ENCODE results near the gene MRGPRD. TPM values are rescaled to one million over a fixed set of nuclear protein-coding genes. Genes with fewer than 3 reads are reported as not detected.
A peak's percentile ranks its signal among the peaks of the same experiment; 100 is the strongest.

Gene MRGPRD
- total RNA-seq, 2 experiments from 2014 or later = not detected

GRCh38 chr11:68993546-68993945 is 12.8 kb upstream of the MRGPRD start:
- Mint-ChIP-seq H3K27me3 (peaks cover 14% of the 10 kb centered on the region), H3K27ac (no peak overlapping the region), H3K9me3 (ENCODE audit: low read depth) (no peaks in the 10 kb centered on the region), H3K4me3 (no peak overlapping the region), H3K36me3 (no peaks in the 10 kb centered on the region), H3K4me1 (peaks cover 6% of the 10 kb centered on the region)
- CTCF ChIA-PET = no interaction called here
- ATAC-seq = no peak
- DNase-seq = no peak

DNA sequence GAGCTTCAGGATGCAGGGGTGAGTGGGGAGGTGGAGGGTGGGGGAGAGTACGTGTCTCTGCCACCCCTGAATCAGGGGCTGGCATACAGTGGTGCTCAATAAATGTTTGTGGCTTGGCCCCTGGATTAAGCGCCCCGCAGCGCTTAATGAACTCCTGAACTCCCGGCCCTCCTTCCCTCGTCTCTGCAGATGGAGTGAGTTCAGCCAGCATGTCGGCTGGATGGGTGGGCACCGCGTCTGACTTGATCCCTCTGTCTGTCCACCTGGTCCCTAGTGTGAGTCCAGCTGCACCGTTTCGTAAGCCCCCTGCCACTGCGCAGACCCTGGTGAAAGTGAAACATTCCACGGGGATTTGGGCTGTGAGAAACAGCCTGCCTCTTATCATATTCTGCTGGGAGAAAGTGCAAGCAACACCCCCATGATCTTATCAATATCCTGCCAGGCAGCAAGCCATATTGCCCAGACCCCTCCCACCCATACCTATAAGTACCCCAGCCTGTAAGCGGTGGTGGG is 12.0 kb upstream of the MRGPRD start:
- H3K4me1 Mint-ChIP-seq = peaks cover 6% of the 10 kb centered on the region
- H3K27ac Mint-ChIP-seq = no peak overlapping the region
- H3K4me3 Mint-ChIP-seq = no peak overlapping the region
- H3K27me3 Mint-ChIP-seq = peaks cover 20% of the 10 kb centered on the region
- no peaks in the 10 kb centered on the region for H3K36me3 Mint-ChIP-seq
- DNase-seq (no peak), ATAC-seq (no peak)
- CTCF ChIA-PET = no interaction called here
- H3K9me3 Mint-ChIP-seq (ENCODE audit: low read depth) = no peaks in the 10 kb centered on the region

GRCh38 chr11:68990995-68991780 is 10.4 kb upstream of the MRGPRD start:
- ATAC-seq (no peak), DNase-seq (no peak)
- Mint-ChIP-seq H3K27ac (no peak overlapping the region), H3K27me3 (peaks cover 33% of the 10 kb centered on the region), H3K36me3 (no peaks in the 10 kb centered on the region), H3K9me3 (ENCODE audit: low read depth) (no peaks in the 10 kb centered on the region), H3K4me1 (peaks cover 6% of the 10 kb centered on the region), H3K4me3 (no peak overlapping the region)
- CTCF ChIA-PET = no interaction called here

GRCh38 chr11:68989936-68990606 is 9.3 kb upstream of the MRGPRD start:
- no peaks in the 10 kb centered on the region for H3K36me3 Mint-ChIP-seq
- H3K9me3 Mint-ChIP-seq (ENCODE audit: low read depth) = no peaks in the 10 kb centered on the region
- H3K4me3 Mint-ChIP-seq = no peak overlapping the region
- no peak for DNase-seq
- H3K27me3 Mint-ChIP-seq = peaks cover 33% of the 10 kb centered on the region
- CTCF ChIA-PET = no interaction called here
- H3K4me1 Mint-ChIP-seq = peaks cover 6% of the 10 kb centered on the region
- ATAC-seq = peak; percentile 16
- H3K27ac Mint-ChIP-seq = no peak overlapping the region

GRCh38 chr11:68988491-68988890 is 7.7 kb upstream of the MRGPRD start:
- CTCF ChIA-PET = no interaction called here
- Mint-ChIP-seq H3K4me1 (peaks cover 6% of the 10 kb centered on the region), H3K27me3 (peaks cover 33% of the 10 kb centered on the region), H3K4me3 (no peak overlapping the region), H3K36me3 (no peaks in the 10 kb centered on the region), H3K27ac (no peak overlapping the region), H3K9me3 (ENCODE audit: low read depth) (no peaks in the 10 kb centered on the region)
- ATAC-seq (no peak), DNase-seq (no peak)

GRCh38 chr11:68987211-68987610 is 6.4 kb upstream of the MRGPRD start:
- DNase-seq (no peak), ATAC-seq (no peak)
- H3K27ac Mint-ChIP-seq = no peak overlapping the region
- H3K4me3 Mint-ChIP-seq = no peak overlapping the region
- H3K4me1 Mint-ChIP-seq = peaks cover 6% of the 10 kb centered on the region
- CTCF ChIA-PET = no interaction called here
- H3K36me3 Mint-ChIP-seq = no peaks in the 10 kb centered on the region
- peaks cover 38% of the 10 kb centered on the region for H3K27me3 Mint-ChIP-seq
- H3K9me3 Mint-ChIP-seq (ENCODE audit: low read depth) = no peaks in the 10 kb centered on the region

- Mint-ChIP-seq H3K36me3 (no peaks in the 10 kb centered on the region), H3K4me1 (no peaks in the 10 kb centered on the region), H3K9me3 (ENCODE audit: low read depth) (no peaks in the 10 kb centered on the region), H3K27ac (no peak overlapping the region), H3K4me3 (no peak overlapping the region), H3K27me3 (peaks cover 35% of the 10 kb centered on the region)
- CTCF ChIA-PET = interaction anchor here (0.7 to 1.4 kb wide), 2 partner anchors 106 to 117 kb away, joined by 3 read pairs; no protein-coding TSS in a partner anchor
- no peak for DNase-seq
- no peak for ATAC-seq
These were observed 3.0 kb upstream of the MRGPRD start for GRCh38 chr11:68983801-68984200.

DNA sequence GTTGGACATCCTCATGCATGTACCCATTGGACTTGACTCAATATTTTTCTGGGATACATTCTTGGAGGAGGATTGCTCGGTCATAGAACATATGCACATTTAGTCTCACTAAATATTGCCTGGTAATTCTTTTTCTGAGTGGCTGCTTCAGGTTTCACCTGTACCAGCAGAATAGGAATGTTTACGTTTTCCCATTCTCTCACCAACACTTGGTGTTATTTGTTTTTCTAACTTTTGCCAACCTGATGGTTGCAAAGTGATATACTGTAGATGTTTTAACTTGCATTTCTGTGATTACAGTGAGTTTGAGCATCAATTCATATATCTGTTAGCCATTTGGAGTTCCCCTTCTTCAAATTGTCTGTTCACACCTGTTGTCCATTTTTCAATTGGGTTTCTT is 1.3 kb upstream of the MRGPRD start:
- Mint-ChIP-seq H3K4me1 (no peaks in the 10 kb centered on the region), H3K27me3 (peaks cover 22% of the 10 kb centered on the region), H3K9me3 (ENCODE audit: low read depth) (no peaks in the 10 kb centered on the region), H3K4me3 (no peak overlapping the region), H3K36me3 (no peaks in the 10 kb centered on the region), H3K27ac (no peak overlapping the region)
- CTCF ChIA-PET = no interaction called here
- DNase-seq (no peak), ATAC-seq (no peak)

DNA sequence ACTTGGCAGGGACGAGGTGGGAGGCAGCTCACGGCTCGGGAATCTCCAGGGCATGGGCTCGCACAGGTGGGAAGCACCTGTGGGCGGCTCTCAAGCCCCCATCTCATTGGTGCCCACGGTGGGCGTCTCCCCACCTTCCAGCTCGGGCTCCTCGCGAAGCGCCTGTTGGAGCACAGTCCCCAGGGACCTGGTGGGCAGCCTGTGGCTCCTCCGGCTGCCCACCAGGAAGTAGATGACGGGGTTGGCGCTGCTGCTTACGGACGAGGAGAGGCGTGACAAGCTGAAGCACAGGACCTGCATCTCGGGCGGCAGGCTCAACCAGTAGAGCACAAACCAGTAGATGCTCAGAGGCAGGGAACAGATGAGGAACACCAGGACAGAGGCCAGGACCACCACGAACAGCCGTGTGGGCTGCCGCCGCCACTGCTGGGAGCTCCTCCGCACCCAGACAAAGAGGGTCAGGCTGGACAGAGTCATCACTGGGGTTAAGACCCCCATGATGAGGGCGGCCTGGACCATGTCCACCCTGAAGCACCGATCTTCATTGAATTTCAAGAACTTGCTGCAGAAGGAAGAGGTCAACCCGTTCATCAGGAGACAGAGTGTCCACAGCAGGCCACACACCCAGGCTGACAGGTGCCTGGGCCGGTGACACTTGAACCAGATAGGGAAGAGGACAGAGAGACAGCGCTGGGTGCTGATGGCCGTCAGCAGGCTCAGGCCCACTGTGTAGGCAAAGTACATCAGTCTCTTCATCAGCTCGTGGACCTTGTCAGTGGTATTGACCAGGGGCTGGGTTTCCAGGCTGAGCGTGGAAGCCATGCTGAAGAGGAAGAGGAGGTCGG is 633 bp downstream of the MRGPRD start:
- DNase-seq = no peak
- CTCF ChIA-PET = no interaction called here
- no peaks in the 10 kb centered on the region for H3K4me1 Mint-ChIP-seq

DNA sequence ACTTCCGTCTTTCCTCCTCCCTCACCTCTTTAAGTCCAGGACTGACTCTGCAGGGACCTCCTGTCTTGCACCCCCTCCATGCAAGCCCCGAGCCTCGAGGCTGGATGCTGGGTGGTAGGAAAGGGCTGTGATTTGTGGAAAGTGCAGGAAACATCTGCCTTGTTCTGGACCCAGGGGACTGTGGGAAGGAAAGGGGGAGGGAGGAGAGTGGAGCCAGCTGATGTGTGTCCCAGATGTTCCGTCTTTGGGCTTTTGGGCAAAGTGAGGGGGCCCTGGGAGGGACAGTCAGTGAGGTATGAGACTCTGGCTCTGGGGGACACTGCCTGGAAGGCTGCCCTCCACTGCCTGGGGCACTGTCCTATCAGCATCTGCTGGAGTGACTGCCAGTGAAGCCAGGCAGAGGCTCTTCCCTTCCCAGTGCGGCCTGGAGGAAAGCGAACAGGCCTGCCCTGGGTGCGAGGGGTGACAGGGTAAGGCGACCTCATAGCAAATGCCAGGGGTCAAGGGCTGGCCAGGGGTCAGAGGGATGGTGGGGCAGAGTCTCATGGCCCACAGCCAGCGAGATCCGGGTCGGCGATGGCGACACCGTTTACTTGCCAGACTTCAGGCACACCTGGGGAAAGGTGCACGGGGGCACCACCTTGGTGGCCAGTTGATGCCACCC is 1.7 kb downstream of the MRGPRD start:
- no peaks in the 10 kb centered on the region for H3K36me3 Mint-ChIP-seq
- ATAC-seq (no peak), DNase-seq (no peak)
- H3K4me1 Mint-ChIP-seq = no peaks in the 10 kb centered on the region
- no peak overlapping the region for H3K27ac Mint-ChIP-seq
- no peaks in the 10 kb centered on the region for H3K9me3 Mint-ChIP-seq (ENCODE audit: low read depth)
- peaks cover 11% of the 10 kb centered on the region for H3K27me3 Mint-ChIP-seq
- H3K4me3 Mint-ChIP-seq = no peak overlapping the region
- CTCF ChIA-PET = no interaction called here

More for the DNA sequence above, 633 bp downstream of the MRGPRD start:
- Mint-ChIP-seq H3K27ac (no peak overlapping the region), H3K9me3 (ENCODE audit: low read depth) (no peaks in the 10 kb centered on the region), H3K36me3 (no peaks in the 10 kb centered on the region), H3K27me3 (peaks cover 13% of the 10 kb centered on the region), H3K4me3 (no peak overlapping the region)
- ATAC-seq = no peak

DNA sequence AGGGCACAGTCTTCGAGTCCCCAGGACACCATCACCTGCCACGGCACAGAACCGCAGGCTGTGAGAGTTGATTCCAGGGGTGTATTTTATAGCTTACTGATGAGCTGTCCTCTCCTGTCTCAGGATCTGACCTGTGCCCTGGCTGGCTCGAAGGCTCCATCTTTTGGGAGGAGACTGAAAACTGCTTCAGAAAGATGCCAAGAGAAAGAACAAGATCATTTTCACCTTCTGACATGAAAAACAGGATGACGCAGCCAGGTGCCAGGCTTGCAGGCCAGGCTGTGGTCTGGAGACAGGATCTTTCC is 2.2 kb downstream of the MRGPRD start:
- H3K9me3 Mint-ChIP-seq (ENCODE audit: low read depth) = no peaks in the 10 kb centered on the region
- H3K27ac Mint-ChIP-seq = no peak overlapping the region
- H3K36me3 Mint-ChIP-seq = no peaks in the 10 kb centered on the region
- CTCF ChIA-PET = no interaction called here
- peaks cover 10% of the 10 kb centered on the region for H3K27me3 Mint-ChIP-seq
- DNase-seq = no peak
- ATAC-seq = no peak
- H3K4me1 Mint-ChIP-seq = no peaks in the 10 kb centered on the region
- H3K4me3 Mint-ChIP-seq = no peak overlapping the region

DNA sequence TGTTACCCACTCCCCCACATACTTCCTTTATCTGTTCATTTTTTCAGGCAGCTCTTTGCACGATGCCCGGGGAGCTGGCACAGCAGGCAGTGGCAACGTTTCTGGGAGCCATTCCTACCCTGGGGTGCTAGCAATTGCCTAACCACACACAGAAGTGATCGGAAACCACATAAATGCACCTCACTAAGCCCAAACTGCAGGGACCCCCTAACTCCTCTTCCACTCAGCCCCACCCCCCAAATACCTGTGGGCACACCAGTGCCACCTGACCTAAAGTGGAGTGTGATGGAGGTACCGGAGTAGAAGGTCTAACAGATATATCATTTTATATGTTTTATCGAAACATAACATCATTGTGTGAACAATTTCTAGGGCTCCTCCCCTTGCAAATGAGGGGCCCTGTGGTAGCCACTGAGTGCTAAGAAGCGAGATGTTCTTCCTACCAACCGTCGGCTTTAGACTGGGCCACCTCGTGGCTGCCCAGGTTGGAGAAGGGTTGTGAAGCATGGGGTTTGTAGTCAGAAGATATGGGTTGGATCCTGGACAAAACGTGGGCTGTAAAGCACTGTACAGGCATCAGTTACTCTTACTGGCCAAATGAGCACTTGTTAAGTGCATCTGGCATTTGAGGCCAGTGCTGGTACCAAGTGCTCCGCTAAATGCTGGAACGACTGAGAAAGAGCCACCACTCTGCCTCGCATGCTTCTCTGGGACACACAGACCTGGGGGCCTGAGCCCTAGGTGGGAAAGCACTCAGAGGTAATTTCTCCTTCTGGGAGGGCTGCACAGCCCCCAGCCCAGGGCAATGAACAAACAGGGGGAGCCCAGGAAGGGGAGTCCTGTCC is 2.8 kb downstream of the MRGPRD start:
- Mint-ChIP-seq H3K9me3 (ENCODE audit: low read depth) (no peaks in the 10 kb centered on the region), H3K27me3 (peaks cover 10% of the 10 kb centered on the region), H3K27ac (no peak overlapping the region), H3K4me3 (no peak overlapping the region), H3K36me3 (no peaks in the 10 kb centered on the region), H3K4me1 (no peaks in the 10 kb centered on the region)
- ATAC-seq = no peak
- no peak for DNase-seq
- CTCF ChIA-PET = no interaction called here

DNA sequence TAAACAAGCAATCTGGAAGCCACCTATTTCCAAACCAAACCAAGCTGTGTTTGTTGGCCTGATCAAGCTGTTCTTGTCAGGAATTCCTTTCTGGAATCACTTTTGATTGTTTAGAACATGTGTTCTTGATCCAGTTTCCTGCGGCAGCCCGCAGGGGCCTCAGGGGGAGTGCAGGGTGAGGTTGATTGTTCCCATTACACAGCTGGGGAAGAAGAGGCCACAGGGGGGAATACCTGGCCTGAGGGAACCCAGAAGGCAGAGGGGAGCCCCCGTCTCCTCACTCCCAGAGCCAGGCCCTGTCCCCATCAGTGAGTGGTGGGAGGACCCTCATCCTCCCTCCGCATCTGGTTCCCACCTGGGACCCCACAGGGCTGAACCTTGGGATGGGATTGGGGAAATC is 4.2 kb downstream of the MRGPRD start:
- H3K9me3 Mint-ChIP-seq (ENCODE audit: low read depth) = no peaks in the 10 kb centered on the region
- no peak for DNase-seq
- CTCF ChIA-PET = no interaction called here
- H3K27me3 Mint-ChIP-seq = peaks cover under 1% of the 10 kb centered on the region
- no peaks in the 10 kb centered on the region for H3K36me3 Mint-ChIP-seq
- no peak overlapping the region for H3K27ac Mint-ChIP-seq
- no peak for ATAC-seq
- no peaks in the 10 kb centered on the region for H3K4me1 Mint-ChIP-seq
- no peak overlapping the region for H3K4me3 Mint-ChIP-seq
